Measurements from ENCODE around the gene IGSF10.

Gene IGSF10

GRCh38 chr3:151460228-151460627 is 633 bp downstream of the IGSF10 start:
- Histone ChIP-seq H3K27ac (no peak overlapping the region), H3K4me3 (peak overlapping the region; percentile 67)
- TF ChIP-seq CTCF (IDR thresholded peaks at IDR 0.05) = no peak
- no peak for DNase-seq (ENCODE audit: low spot score)

GRCh38 chr3:151459358-151459757 is 1.5 kb downstream of the IGSF10 start:
- no peak for TF ChIP-seq CTCF (IDR thresholded peaks at IDR 0.05)
- no peak overlapping the region for H3K27ac ChIP-seq
- DNase-seq (ENCODE audit: low spot score) = no peak
- H3K4me3 ChIP-seq = no peak overlapping the region

- Histone ChIP-seq H3K4me3 (no peak overlapping the region), H3K27ac (no peak overlapping the region)
- DNase-seq (ENCODE audit: low spot score) = no peak
- TF ChIP-seq CTCF (IDR thresholded peaks at IDR 0.05) = no peak
These were observed 4.8 kb downstream of the IGSF10 start for GRCh38 chr3:151456065-151456464.

GRCh38 chr3:151452841-151453240 is 8.0 kb downstream of the IGSF10 start:
- no peak overlapping the region for H3K4me3 ChIP-seq
- H3K27ac ChIP-seq = no peak overlapping the region
- no peak for DNase-seq (ENCODE audit: low spot score)
- TF ChIP-seq CTCF (IDR thresholded peaks at IDR 0.05) = no peak

- TF ChIP-seq CTCF (IDR thresholded peaks at IDR 0.05) = no peak
- Histone ChIP-seq H3K4me3 (no peak overlapping the region), H3K27ac (no peak overlapping the region)
- DNase-seq (ENCODE audit: low spot score) = no peak
These were observed 8.5 kb downstream of the IGSF10 start for GRCh38 chr3:151452368-151452767.

GRCh38 chr3:151446002-151446340 is 14.9 kb downstream of the IGSF10 start:
- Histone ChIP-seq H3K4me3 (no peak overlapping the region), H3K27ac (no peak overlapping the region)
- DNase-seq (ENCODE audit: low spot score) = no peak
- TF ChIP-seq CTCF (IDR thresholded peaks at IDR 0.05) = no peak

GRCh38 chr3:151445273-151446001 is 15.4 kb downstream of the IGSF10 start:
- Histone ChIP-seq H3K27ac (no peak overlapping the region), H3K4me3 (no peak overlapping the region)
- no peak for TF ChIP-seq CTCF (IDR thresholded peaks at IDR 0.05)
- no peak for DNase-seq (ENCODE audit: low spot score)
